K562 (cell line): ENCODE results near the gene UBE2G2. TPM values are rescaled to one million over a fixed set of nuclear protein-coding genes. Genes with fewer than 3 reads are reported as not detected.

ENCODE experiments used
- EP400 ChIP-seq: fragments of 450-650 bp; IDR thresholded peaks from 2 replicates; pipeline ENCODE4 v1.6.1; 2017; ENCODE audit warnings: antibody characterized with exemption, mild to moderate bottlenecking, moderate library complexity
- HNRNPLL ChIP-seq: fragments of 200-400 bp; formaldehyde crosslinking; IDR thresholded peaks from 2 replicates; pipeline ENCODE4 v1.6.1; 2017; ENCODE audit warnings: low read length, low read depth, mild to moderate bottlenecking; ENCODE audit not compliant: poor library complexity, severe bottlenecking
- NR2C2 ChIP-seq, 2 experiments: fragments of 200-800 bp in 1 of 2; sonication (Bioruptor generic) in 1 of 2; sonication (generic) in 1 of 2; formaldehyde crosslinking in 1 of 2; IDR thresholded peaks; 2 replicates each; pipeline versions ENCODE4 v1.6.1 to v1.8.0; 2016 to 2022; ENCODE audit warnings: mild to moderate bottlenecking in 1 of 2, missing compliant biosample characterization in 1 of 2, missing genetic modification characterization in 1 of 2, missing genetic modification reagents in 1 of 2
- TOE1 ChIP-seq, 2 experiments: fragments of 450-650 bp in 1 of 2; sonication (generic) in 1 of 2; formaldehyde crosslinking in 1 of 2; IDR thresholded peaks; 2 replicates each; pipeline versions ENCODE4 v1.7.1 to v1.8.0; 2016 to 2022; ENCODE audit warnings: borderline replicate concordance in 2 of 2, mild to moderate bottlenecking in 2 of 2, antibody characterized with exemption in 1 of 2, inconsistent platforms in 1 of 2, low read depth in 1 of 2, missing genetic modification reagents in 1 of 2, moderate library complexity in 1 of 2
- WHSC1 ChIP-seq: IDR thresholded peaks from one replicate; pipeline ENCODE4 v1.6.1; 2012; ENCODE audit warnings: low read length, control low read depth, inconsistent platforms
- polyA plus RNA-seq, 8 experiments: library from polyadenylated mRNA; depleted of rRNA in 4 of 8; stranded (reverse) in 5 of 8; unstranded in 3 of 8; fragments of >200 nt; fragmentation: Nextera tagmentation in 2 of 8; fragmentation: Illumina TruSeq in 1 of 8; extraction: Ambion mirVana in 2 of 8; extraction: Trizol in 1 of 8; gene quantifications; 2 replicates each; pipeline versions ENCODE4 v1.2.1 to v1.2.3, GENCODE V29; 2011 to 2014; ENCODE audit warnings: inconsistent platforms in 1 of 8, missing spikeins in 1 of 8
- total RNA-seq, 7 experiments: library from RNA; depleted of rRNA in 6 of 7; stranded (reverse); fragments of >200 nt in 6 of 7; fragmentation: Illumina TruSeq in 2 of 7; extraction: Trizol in 2 of 7; gene quantifications; 2 replicates each; pipeline versions ENCODE4 v1.2.1 to v1.2.3, GENCODE V29; 2011 to 2021; ENCODE audit warnings: low replicate concordance in 1 of 7
- TF ChIP-seq, protein P1 (sequence below), 2 experiments: fragments of 450-650 bp in 1 of 2; sonication (generic) in 1 of 2; formaldehyde crosslinking in 1 of 2; IDR thresholded peaks; 2 replicates each; pipeline versions ENCODE4 v1.7.1 to v1.9.0; 2016 to 2022; ENCODE audit warnings: inconsistent platforms in 1 of 2, mild to moderate bottlenecking in 1 of 2, missing genetic modification reagents in 1 of 2

Gene UBE2G2
- total and polyA plus RNA-seq, 9 of the 15 experiments (the other 6 are each of a cell fraction or from before 2014, with no cell fraction given) = 47.5 to 225 (median 140) TPM

- TF ChIP-seq, protein P1, sequence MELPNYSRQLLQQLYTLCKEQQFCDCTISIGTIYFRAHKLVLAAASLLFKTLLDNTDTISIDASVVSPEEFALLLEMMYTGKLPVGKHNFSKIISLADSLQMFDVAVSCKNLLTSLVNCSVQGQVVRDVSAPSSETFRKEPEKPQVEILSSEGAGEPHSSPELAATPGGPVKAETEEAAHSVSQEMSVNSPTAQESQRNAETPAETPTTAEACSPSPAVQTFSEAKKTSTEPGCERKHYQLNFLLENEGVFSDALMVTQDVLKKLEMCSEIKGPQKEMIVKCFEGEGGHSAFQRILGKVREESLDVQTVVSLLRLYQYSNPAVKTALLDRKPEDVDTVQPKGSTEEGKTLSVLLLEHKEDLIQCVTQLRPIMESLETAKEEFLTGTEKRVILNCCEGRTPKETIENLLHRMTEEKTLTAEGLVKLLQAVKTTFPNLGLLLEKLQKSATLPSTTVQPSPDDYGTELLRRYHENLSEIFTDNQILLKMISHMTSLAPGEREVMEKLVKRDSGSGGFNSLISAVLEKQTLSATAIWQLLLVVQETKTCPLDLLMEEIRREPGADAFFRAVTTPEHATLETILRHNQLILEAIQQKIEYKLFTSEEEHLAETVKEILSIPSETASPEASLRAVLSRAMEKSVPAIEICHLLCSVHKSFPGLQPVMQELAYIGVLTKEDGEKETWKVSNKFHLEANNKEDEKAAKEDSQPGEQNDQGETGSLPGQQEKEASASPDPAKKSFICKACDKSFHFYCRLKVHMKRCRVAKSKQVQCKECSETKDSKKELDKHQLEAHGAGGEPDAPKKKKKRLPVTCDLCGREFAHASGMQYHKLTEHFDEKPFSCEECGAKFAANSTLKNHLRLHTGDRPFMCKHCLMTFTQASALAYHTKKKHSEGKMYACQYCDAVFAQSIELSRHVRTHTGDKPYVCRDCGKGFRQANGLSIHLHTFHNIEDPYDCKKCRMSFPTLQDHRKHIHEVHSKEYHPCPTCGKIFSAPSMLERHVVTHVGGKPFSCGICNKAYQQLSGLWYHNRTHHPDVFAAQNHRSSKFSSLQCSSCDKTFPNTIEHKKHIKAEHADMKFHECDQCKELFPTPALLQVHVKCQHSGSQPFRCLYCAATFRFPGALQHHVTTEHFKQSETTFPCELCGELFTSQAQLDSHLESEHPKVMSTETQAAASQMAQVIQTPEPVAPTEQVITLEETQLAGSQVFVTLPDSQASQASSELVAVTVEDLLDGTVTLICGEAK (IDR thresholded peaks at IDR 0.05) = peak; percentile 41; the same call in 1 of the 2 replicates
- TF ChIP-seq, protein P1 (CRISPR knock-in tag; IDR thresholded peaks at IDR 0.05) = no peak
- TF ChIP-seq HNRNPLL (no peak), NR2C2 (CRISPR knock-in tag; IDR thresholded peaks at IDR 0.05) (no peak), NR2C2 (tag; IDR thresholded peaks at IDR 0.05) (peak; percentile 8; the same call in 1 of the 2 replicates), WHSC1 (no peak), TOE1 (IDR thresholded peaks at IDR 0.05; ENCODE audit: borderline replicate concordance) (0 out of 2 replicates have a peak, but pooled peaks have one; percentile 3), TOE1 (CRISPR knock-in tag; IDR thresholded peaks at IDR 0.05; ENCODE audit: borderline replicate concordance, low read depth) (no peak), EP400 (0 out of 2 replicates have a peak, but pooled peaks have one; percentile 35)
These were observed 44.5 kb upstream of the UBE2G2 start (continued) for GRCh38 chr21:44846224-44846484.
